RPMI8226 (cell line): ENCODE results near the gene ACOT7.

Experiments used
- DNase-seq: peaks from one replicate; pipeline ENCODE4 v3.0.0-alpha.2; 2015

Gene ACOT7

GRCh38 chr1:6359216-6360116, 34.1 kb downstream of the ACOT7 start:
- DNase-seq: peak; percentile 77

GRCh38 chr1:6358757-6359201, 34.8 kb downstream of the ACOT7 start:
- DNase-seq: peak; percentile 40

- no peak for DNase-seq
Observed at GRCh38 chr1:6358144-6358624, 35.4 kb downstream of the ACOT7 start.

- DNase-seq: peak; percentile 20
Observed at GRCh38 chr1:6357243-6357936, 36.2 kb downstream of the ACOT7 start.

- DNase-seq: no peak
Observed at GRCh38 chr1:6355621-6356020, 37.9 kb downstream of the ACOT7 start.

GRCh38 chr1:6354659-6355317, 38.8 kb downstream of the ACOT7 start:
- no peak for DNase-seq

- peak; percentile 72 for DNase-seq
Observed at GRCh38 chr1:6353955-6354658, 39.5 kb downstream of the ACOT7 start.

GRCh38 chr1:6353619-6353954, 40.0 kb downstream of the ACOT7 start:
- DNase-seq: no peak

- DNase-seq: no peak
Observed at GRCh38 chr1:6352138-6352563, 41.4 kb downstream of the ACOT7 start.

- DNase-seq: peak; percentile 86
Observed at GRCh38 chr1:6351480-6352137, 42.0 kb downstream of the ACOT7 start.

GRCh38 chr1:6350416-6351088, 43.0 kb downstream of the ACOT7 start:
- DNase-seq: no peak

- no peak for DNase-seq
Observed at GRCh38 chr1:6349254-6349943, 44.2 kb downstream of the ACOT7 start.

- DNase-seq: no peak
Observed at GRCh38 chr1:6348511-6349191, 44.9 kb downstream of the ACOT7 start.

- DNase-seq: peak; percentile 61
Observed at GRCh38 chr1:6347641-6348487, 45.7 kb downstream of the ACOT7 start.

- no peak for DNase-seq
Observed at GRCh38 chr1:6345460-6345859, 48.1 kb downstream of the ACOT7 start.

GRCh38 chr1:6345009-6345408, 48.6 kb downstream of the ACOT7 start:
- no peak for DNase-seq

GRCh38 chr1:6343506-6344405, 49.8 kb downstream of the ACOT7 start:
- peak; percentile 83 for DNase-seq

- DNase-seq: no peak
Observed at GRCh38 chr1:6342056-6342455, 51.5 kb downstream of the ACOT7 start.
